HAP-1 (cell line): ENCODE data around the gene MT1G.
"Not testable (repeated sequence)": the region's sequence is repeated elsewhere in the genome, so short reads cannot be mapped to it uniquely, and the experiment has no call there.

ENCODE experiments used
- DNase-seq, 2 experiments: peaks; one replicate each; pipeline ENCODE4 v3.0.0-alpha.2; 2016 to 2020; ENCODE audit warnings: low spot score in 2 of 2
- H3K27me3 ChIP-seq: fragments of 250-450 bp; sonication (Bioruptor Pico); 2 replicates; pipeline ENCODE4 v1.5.1; 2020; ENCODE audit warnings: low read depth, mild to moderate bottlenecking, moderate library complexity
- H3K36me3 ChIP-seq: fragments of 250-450 bp; sonication (Bioruptor Pico); replicated peaks from 2 replicates; pipeline ENCODE4 v1.5.1; 2020; ENCODE audit warnings: mild to moderate bottlenecking
- H3K4me1 ChIP-seq: fragments of 250-450 bp; sonication (Bioruptor Pico); 2 replicates; pipeline ENCODE4 v1.5.1; 2020; ENCODE audit warnings: mild to moderate bottlenecking
- H3K4me3 ChIP-seq: fragments of 250-450 bp; sonication (Bioruptor Pico); 2 replicates; pipeline ENCODE4 v1.5.1; 2020; ENCODE audit warnings: mild to moderate bottlenecking, moderate library complexity
- H3K9me3 ChIP-seq: fragments of 250-450 bp; sonication (Bioruptor Pico); 2 replicates; pipeline ENCODE4 v1.5.1; 2020; ENCODE audit warnings: mild to moderate bottlenecking, moderate library complexity
- in situ Hi-C: fragments of 300-500 bp; cut with MboI; formaldehyde crosslinking; loops from 3 replicates; pipeline ENCODE4 v1.14.3; 2020; ENCODE audit warnings: low sequenced_read_pairs, inconsistent platforms, mixed read lengths

Gene MT1G

DNA sequence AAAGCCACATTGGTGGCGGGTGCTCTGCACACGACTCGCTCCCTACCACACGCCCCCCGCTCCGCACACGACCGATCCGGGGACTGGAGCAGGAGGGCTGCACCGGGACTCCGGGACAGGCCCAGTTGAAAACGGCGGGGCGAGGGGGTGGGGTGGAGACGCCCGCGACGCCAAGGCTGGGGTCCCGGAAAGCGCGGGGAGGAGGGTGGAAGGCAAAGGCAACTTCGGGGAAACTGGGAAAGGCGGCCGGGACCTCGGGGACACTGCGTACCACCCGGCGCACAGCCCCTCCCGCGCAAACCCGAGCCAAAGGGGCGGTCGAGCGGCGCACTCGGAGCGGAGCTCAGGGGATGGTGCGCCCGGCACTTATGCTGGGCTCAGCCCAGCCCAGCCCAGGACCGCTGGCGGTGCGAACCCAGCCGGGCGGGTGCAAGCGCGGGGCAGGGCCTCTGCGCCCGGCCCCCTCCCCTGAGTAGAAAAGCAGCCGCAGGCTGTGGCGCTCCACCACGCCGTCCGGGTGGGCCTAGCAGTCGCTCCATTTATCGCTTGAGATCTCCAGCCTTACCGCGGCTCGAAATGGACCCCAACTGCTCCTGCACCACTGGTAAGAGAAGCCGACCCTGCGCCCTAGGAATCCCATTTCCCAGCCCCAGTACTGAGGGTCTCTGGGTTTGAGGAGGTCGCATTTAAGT lies 35.6 kb downstream of the MT1G start, which contains the start of gene MT1M:
Gene MT1M (plus strand): TSS at position 504 of the 692 bp plus-strand sequence. CDS start 73 bp downstream, at position 577.
- Histone ChIP-seq H3K4me3 (peak within 1 kb of the TSS; percentile 36), H3K36me3 (no peaks in the 10 kb centered on the region), H3K4me1 (peaks cover 18% of the 10 kb centered on the region), H3K27me3 (no peaks in the 10 kb centered on the region), H3K9me3 (no peaks in the 10 kb centered on the region)
- DNase-seq = peak; percentile 54 to 71
- in situ Hi-C loops = no loop called here

DNA sequence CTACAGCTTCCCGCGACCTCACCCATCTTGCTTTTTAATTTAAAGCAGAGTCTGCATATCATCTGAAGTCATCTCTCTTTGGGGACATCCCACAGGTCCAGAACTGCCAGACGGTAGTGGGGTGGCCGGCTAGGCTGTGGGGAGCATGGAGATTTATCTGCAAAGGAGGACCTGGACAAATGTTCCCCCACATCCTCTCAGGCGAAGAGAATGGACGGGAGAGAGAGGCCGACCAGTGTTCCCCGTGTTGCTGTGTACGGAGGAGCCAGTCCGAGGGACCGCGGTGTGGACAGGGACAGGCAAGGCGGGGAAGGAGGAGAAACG lies 36.1 kb downstream of the MT1G start:
- Histone ChIP-seq H3K4me1 (peaks cover 23% of the 10 kb centered on the region), H3K36me3 (no peaks in the 10 kb centered on the region), H3K4me3 (peak overlapping the region; percentile 36), H3K9me3 (no peaks in the 10 kb centered on the region), H3K27me3 (no peaks in the 10 kb centered on the region)
- no peak for DNase-seq
- in situ Hi-C loops = no loop called here

GRCh38 chr16:56631197-56631596 lies 36.7 kb downstream of the MT1G start:
- no peak for DNase-seq
- H3K9me3 ChIP-seq = no peaks in the 10 kb centered on the region
- H3K36me3 ChIP-seq = no peaks in the 10 kb centered on the region
- H3K4me3 ChIP-seq = no peak overlapping the region
- H3K27me3 ChIP-seq = no peaks in the 10 kb centered on the region
- H3K4me1 ChIP-seq = peaks cover 23% of the 10 kb centered on the region
- in situ Hi-C loops = no loop called here

GRCh38 chr16:56630134-56630533 lies 37.7 kb downstream of the MT1G start:
- H3K36me3 ChIP-seq = no peaks in the 10 kb centered on the region
- no peaks in the 10 kb centered on the region for H3K9me3 ChIP-seq
- H3K4me1 ChIP-seq = peaks cover 25% of the 10 kb centered on the region
- in situ Hi-C loops = no loop called here
- no peak for DNase-seq
- H3K4me3 ChIP-seq = no peak overlapping the region
- H3K27me3 ChIP-seq = no peaks in the 10 kb centered on the region

- Histone ChIP-seq H3K9me3 (no peaks in the 10 kb centered on the region), H3K36me3 (no peaks in the 10 kb centered on the region), H3K27me3 (no peaks in the 10 kb centered on the region), H3K4me1 (peaks cover 31% of the 10 kb centered on the region), H3K4me3 (no peak overlapping the region)
- DNase-seq = no peak
- in situ Hi-C loops = no loop called here
Measured at GRCh38 chr16:56629531-56629930, 38.3 kb downstream of the MT1G start.

DNA sequence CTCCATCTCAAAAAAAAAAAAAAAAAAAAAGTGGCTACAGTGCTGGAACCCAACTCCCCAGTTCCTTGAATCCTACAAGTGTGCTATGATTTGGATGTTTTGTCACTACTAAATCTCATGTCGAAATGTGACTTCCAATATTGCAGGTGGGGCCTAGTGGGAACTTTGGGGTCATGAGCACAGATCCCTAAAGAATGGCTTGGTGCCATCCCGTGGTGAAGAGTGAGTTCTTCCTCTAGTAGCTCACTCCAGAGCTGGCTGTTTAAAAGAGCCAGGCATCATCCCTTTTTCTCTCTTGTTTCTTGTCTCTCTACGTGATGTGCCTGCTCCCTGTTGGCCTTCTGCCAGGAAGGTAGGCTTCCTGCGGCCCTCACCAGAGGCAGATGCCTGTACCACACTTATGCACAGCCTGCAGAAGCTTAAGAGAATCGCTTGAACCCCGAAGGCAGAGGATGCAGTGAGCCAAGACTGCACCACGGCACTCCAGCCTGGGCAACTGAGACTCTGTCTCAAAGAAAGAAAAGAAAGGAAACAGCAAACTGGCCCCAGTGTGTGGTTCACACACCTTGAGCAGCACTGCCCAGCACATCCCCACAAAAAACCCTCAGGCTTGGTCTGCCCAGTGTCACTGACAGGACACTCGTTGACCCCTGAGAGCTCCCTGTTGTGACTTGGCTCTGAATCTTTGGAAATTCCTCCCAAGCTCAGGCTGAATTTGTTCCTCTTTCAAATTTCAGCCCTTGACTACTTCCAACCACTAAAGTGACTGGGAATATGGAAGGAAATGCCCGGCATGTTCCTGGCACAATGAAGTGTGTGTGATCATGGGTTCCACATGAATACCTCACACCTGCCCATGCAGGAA lies 39.1 kb downstream of the MT1G start:
- H3K4me1 ChIP-seq = peaks cover 33% of the 10 kb centered on the region

GRCh38 chr16:56626685-56627084 lies 41.2 kb downstream of the MT1G start:
- no peaks in the 10 kb centered on the region for H3K9me3 ChIP-seq
- in situ Hi-C loops = no loop called here
- peak overlapping the region; percentile 43 for H3K4me3 ChIP-seq
- no peaks in the 10 kb centered on the region for H3K27me3 ChIP-seq
- H3K4me1 ChIP-seq = peaks cover 38% of the 10 kb centered on the region
- no peaks in the 10 kb centered on the region for H3K36me3 ChIP-seq
- DNase-seq = no peak

More for the DNA sequence above, 39.1 kb downstream of the MT1G start:
- Histone ChIP-seq H3K4me3 (no peak overlapping the region), H3K36me3 (no peaks in the 10 kb centered on the region), H3K27me3 (no peaks in the 10 kb centered on the region), H3K9me3 (no peaks in the 10 kb centered on the region)
- in situ Hi-C loops = no loop called here
- DNase-seq = no peak

DNA sequence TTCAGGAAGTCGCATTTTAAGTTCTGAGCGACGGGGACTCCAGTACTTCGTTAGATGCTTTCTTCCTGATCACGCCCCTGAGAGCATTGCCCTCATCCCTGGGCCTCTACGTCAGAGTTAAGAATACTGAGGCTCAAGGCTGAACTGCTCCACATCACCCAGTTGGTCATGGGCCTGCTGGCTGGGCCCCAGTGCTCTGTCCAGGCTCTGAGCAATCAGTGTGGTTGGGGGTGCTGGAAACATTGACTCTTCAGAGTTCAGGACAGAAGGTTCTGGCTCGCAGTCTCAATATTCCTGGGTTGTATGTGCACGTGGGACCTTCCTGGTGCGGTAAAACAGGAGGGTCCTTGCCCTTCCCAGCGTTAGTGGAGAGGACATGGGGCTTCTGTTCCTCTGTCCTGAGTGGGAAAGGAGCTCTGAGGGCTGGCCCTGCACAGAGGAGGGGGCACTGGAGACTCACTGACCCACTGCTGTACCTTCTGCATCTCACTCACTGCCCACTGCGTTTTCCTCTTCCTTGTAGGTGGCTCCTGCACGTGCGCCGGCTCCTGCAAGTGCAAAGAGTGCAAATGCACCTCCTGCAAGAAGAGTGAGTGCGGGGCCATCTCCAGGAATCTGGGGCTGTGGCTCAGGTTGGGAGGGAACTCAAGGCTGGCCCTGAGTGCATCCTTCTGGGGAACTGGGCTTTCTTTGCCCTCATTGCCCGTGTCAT lies 41.8 kb downstream of the MT1G start:
- Histone ChIP-seq H3K27me3 (no peaks in the 10 kb centered on the region), H3K36me3 (no peaks in the 10 kb centered on the region), H3K4me1 (peaks cover 41% of the 10 kb centered on the region), H3K9me3 (no peaks in the 10 kb centered on the region), H3K4me3 (peak overlapping the region; percentile 43)
- in situ Hi-C loops = no loop called here
- no peak for DNase-seq

DNA sequence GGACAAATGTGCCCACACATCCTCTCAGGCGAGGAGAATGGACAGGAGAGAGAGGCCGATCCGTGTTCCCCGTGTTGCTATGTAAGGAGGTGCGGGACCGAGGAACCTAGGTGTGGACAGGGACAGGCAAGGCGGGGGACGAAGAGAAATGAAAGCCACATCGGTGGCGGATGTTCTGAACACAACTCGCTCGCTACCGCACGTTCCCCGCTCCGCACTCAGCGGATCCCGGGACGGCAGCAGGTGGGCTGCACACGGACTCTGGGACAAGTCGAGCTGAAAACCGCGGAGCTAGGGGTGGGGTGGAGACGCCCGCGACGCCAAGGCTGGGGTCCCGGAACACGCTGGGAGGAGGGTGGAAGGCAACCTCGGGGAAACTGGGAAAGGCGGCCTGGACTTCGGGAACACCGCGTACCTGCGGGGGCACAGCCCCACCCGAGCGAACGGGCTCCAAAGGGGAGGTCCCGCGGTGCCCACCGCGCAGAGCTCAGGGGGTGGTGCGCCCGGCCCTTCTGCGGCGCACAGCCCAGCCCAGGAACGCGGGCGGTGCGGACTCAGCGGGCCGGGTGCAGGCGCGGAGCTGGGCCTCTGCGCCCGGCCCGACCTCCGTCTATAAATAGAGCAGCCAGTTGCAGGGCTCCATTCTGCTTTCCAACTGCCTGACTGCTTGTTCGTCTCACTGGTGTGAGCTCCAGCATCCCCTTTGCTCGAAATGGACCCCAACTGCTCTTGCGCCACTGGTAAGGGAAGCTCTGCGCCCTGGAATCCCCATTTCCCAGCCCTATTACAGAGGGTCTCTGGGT lies 42.5 kb downstream of the MT1G start, which contains the start of gene MT1E:
Gene MT1E (plus strand): TSS at position 642 of the 803 bp plus-strand sequence. CDS start 71 bp downstream, at position 713.
- no peaks in the 10 kb centered on the region for H3K27me3 ChIP-seq
- peak within 1 kb of the TSS; percentile 43 for H3K4me3 ChIP-seq
- H3K9me3 ChIP-seq = no peaks in the 10 kb centered on the region
- in situ Hi-C loops = no loop called here
- H3K36me3 ChIP-seq = no peaks in the 10 kb centered on the region
- H3K4me1 ChIP-seq = peaks cover 47% of the 10 kb centered on the region
- peak; percentile 79 to 87 for DNase-seq

DNA sequence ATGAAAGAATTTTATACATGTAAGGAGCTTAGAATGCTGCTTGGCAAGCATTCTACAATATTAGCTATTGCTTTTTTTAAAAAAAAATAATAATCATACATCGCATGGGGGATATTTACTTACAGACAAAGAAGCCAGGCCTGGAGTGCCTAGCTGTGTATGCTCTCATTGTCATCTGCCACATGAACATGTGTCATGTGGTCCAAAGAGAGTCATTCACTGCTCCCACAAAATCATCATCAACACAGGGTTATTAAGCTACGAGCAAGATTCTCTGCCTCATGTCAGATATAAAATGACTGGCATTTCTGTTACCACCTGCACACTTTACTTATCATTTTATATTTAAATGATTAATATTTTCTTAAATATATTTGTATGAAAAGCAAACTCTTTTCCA lies 44.2 kb downstream of the MT1G start:
- DNase-seq = no peak
- in situ Hi-C loops = no loop called here
- no peaks in the 10 kb centered on the region for H3K27me3 ChIP-seq
- H3K4me3 ChIP-seq = no peak overlapping the region
- H3K4me1 ChIP-seq = peaks cover 47% of the 10 kb centered on the region
- H3K9me3 ChIP-seq = no peaks in the 10 kb centered on the region
- H3K36me3 ChIP-seq = no peaks in the 10 kb centered on the region

GRCh38 chr16:56623184-56623583 lies 44.7 kb downstream of the MT1G start:
- H3K9me3 ChIP-seq, DNase-seq, H3K27me3 ChIP-seq, H3K36me3 ChIP-seq, in situ Hi-C loops, H3K4me3 ChIP-seq: not testable (repeated sequence)
- peaks cover 47% of the 10 kb centered on the region for H3K4me1 ChIP-seq

GRCh38 chr16:56621665-56622445 lies 46.0 kb downstream of the MT1G start:
- DNase-seq = peak; percentile 87 to 89
- H3K9me3 ChIP-seq, in situ Hi-C loops, H3K27me3 ChIP-seq, H3K36me3 ChIP-seq, H3K4me3 ChIP-seq: not testable (repeated sequence)
- peaks cover 41% of the 10 kb centered on the region for H3K4me1 ChIP-seq
